Activated B cell treated with CpG ODN at 0.5 μM for 24 hours (primary cell): ENCODE data around the gene AP2A1. TPM values are rescaled to one million over a fixed set of nuclear protein-coding genes. Genes with fewer than 3 reads are reported as not detected.
A peak's percentile ranks its signal among the peaks of the same experiment; 100 is the strongest.

Source experiments
- ATAC-seq: fragments of 200-7000 bp; cut with Tn5 transposase; one replicate; pipeline ENCODE4 v1.10.0; 2021; ENCODE audit warnings: low read depth, mild to moderate bottlenecking, moderate library complexity
- CTCF ChIA-PET: fragments of 350-600 bp; sonication (Branson Sonifier 250); formaldehyde crosslinking; loops from one replicate; lab custom pipeline; 2021; ENCODE audit warnings: antibody characterized with exemption; lab: Charles Lee
- POLR2A ChIA-PET: fragments of 350-600 bp; sonication (Branson Sonifier 250); formaldehyde crosslinking; loops from one replicate; lab custom pipeline; 2021; ENCODE audit warnings: antibody characterized with exemption; lab: Charles Lee
- DNase-seq: peaks from one replicate; pipeline ENCODE4 v3.0.0; 2022
- H3K27ac Mint-ChIP-seq: one replicate; pipeline ENCODE4 v1.8.0; 2020; ENCODE audit warnings: mixed read lengths
- H3K27me3 Mint-ChIP-seq: one replicate; pipeline ENCODE4 v1.8.0; 2021; ENCODE audit warnings: mixed read lengths
- H3K36me3 Mint-ChIP-seq: one replicate; pipeline ENCODE4 v1.8.0; 2021; ENCODE audit warnings: low read depth, mixed read lengths
- H3K4me1 Mint-ChIP-seq: one replicate; pipeline ENCODE4 v1.8.0; 2021; ENCODE audit warnings: mixed read lengths
- H3K4me3 Mint-ChIP-seq: one replicate; pipeline ENCODE4 v1.8.0; 2020; ENCODE audit warnings: mild to moderate bottlenecking, mixed read lengths
- H3K9me3 Mint-ChIP-seq: one replicate; pipeline ENCODE4 v1.8.0; 2020; ENCODE audit warnings: mixed read lengths
- CTCF ChIP-seq: fragments of 200-600 bp; IDR thresholded peaks from one replicate; pipeline ENCODE4 v1.8.0; 2022; ENCODE audit warnings: antibody characterized with exemption, mild to moderate bottlenecking
- intact Hi-C: fragments of 100-400 bp; cut with micrococcal nuclease; formaldehyde crosslinking; loops from one replicate; pipeline ENCODE4 v1.15.1; 2024
- total RNA-seq: library from RNA; stranded (reverse); gene quantifications from 2 replicates; pipeline ENCODE4 v1.2.3, GENCODE V29; 2022

The AP2A1 gene
- total RNA-seq, 1 donor from 2014 or later: 60.6 TPM

DNA sequence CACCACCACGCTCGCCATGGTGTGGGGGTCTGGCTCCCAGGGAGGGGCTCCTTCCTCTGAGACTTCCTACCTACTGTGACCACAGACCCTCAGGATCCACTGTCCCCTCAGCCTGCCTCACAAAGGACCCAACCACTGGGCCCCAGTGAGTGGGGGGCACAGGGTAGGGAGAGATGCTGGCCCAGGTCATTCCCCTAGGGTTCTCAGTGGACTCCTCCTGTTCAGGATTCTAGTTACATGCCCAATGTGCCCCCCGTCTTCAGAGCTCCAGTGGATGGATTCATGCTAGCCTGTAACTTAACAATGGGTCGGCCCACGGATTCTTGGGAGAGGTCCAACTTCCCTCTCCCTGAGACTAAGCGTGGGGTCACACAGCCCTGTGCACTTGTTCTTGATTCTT lies 3.6 kb upstream of the AP2A1 start, which contains the start of gene TSKS:
TSS of gene TSKS (minus strand) at position 77 of the 400 bp plus-strand sequence. CDS start at position 18, 59 bp downstream.
- no peak for TF ChIP-seq CTCF
- Mint-ChIP-seq H3K36me3 (peaks cover 3% of the 10 kb centered on the region), H3K4me1 (peaks cover 19% of the 10 kb centered on the region), H3K27ac (no peak within 1 kb of the TSS), H3K27me3 (no peaks in the 10 kb centered on the region), H3K4me3 (no peak within 1 kb of the TSS), H3K9me3 (no peaks in the 10 kb centered on the region)
- POLR2A ChIA-PET: no interaction called here
- no peak for ATAC-seq
- CTCF ChIA-PET: no interaction called here
- intact Hi-C loops: no loop called here
- no peak for DNase-seq

DNA sequence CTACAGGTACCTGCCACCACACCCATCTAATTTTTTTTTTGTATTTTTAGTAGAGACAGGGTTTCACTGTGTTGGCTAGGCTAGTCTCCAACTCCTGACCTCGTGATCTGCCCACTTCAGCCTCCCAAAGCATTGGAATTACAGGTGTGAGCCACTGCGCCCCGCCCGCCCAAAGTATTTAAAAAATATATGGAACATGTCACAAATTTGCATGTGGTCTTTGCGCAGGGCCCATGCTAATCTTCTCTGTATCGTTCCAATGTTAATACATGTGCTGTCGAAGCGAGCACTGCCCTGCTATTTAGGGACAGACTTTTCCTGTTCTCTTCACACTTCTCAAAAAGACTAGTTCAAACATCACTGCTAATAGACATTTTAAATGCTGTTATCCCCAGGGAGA lies 2.5 kb upstream of the AP2A1 start:
- no peak overlapping the region for H3K27ac Mint-ChIP-seq
- ChIA-PET CTCF (no interaction called here), POLR2A (interaction anchor here (0.5 kb wide), 1 partner anchor 1036 kb away, joined by 4 read pairs; no protein-coding TSS in a partner anchor)
- TF ChIP-seq CTCF: no peak
- H3K9me3 Mint-ChIP-seq: no peaks in the 10 kb centered on the region
- intact Hi-C loops: no loop called here
- H3K4me3 Mint-ChIP-seq: no peak overlapping the region
- H3K36me3 Mint-ChIP-seq: peaks cover 3% of the 10 kb centered on the region
- no peak for DNase-seq
- no peak for ATAC-seq
- H3K27me3 Mint-ChIP-seq: no peaks in the 10 kb centered on the region
- peaks cover 26% of the 10 kb centered on the region for H3K4me1 Mint-ChIP-seq

DNA sequence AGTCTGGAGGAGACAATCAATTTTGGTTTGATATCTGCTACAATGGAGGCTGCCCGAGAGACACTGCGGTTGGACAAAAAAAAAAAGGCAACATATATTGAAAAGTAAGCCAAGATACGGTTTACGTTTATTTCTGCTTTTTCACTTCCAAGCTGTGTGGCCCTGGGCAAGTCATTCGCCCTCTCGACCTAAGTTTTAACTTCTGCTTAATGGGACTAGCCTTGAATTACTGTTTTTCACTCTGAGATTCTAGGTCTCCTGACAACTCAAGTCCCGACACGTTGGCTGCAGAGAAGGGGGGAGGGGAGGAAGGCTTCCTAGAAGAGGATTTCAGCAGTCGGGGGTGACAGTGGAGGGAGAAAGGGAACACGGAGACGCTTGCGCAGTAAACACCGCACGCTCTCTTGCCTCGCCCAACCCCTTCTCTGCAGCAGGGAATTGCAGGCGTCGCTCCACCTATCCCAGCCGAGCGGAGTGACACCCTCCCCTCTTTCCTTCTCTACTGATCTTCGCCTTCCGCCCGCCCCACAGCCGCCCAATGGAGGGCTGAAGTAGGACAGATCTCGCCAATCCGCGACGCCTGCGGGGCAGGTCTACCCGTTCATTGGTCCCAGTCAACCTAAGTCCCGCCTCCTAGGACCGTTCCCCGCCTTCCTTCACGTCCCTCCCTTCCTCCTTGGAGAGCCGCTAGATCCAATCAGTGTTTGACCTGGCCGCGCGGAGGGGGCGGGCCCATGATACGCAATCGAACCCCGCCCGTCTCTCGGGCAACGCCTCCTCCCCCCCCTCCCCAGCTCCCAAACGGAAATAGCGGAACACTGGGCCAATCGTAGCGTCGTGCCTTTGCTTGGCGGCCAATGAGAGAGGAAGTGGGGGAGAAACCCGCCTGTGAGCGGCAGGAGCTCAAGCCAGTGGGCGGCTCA lies 533 bp upstream of the AP2A1 start:
- CTCF ChIA-PET: interaction anchor here (2.0 kb wide), 1 partner anchor 49 kb away, joined by 9 read pairs; no protein-coding TSS in a partner anchor
- Mint-ChIP-seq H3K36me3 (peaks cover 7% of the 10 kb centered on the region), H3K9me3 (no peaks in the 10 kb centered on the region), H3K27ac (peak overlapping the region; percentile 96), H3K4me3 (peak overlapping the region; percentile 88), H3K27me3 (no peaks in the 10 kb centered on the region), H3K4me1 (peaks cover 33% of the 10 kb centered on the region)
- peak; percentile 87 for ATAC-seq
- no peak for TF ChIP-seq CTCF
- peak; percentile 93 for DNase-seq
- intact Hi-C loops: loop anchor here (1.0 to 2.0 kb wide), 13 partner anchors 15 to 893 kb away; partner anchors contain the start of genes AKT1S1, ATF5, FUZ and NUP62
- POLR2A ChIA-PET: interaction anchor here (0.5 to 1.8 kb wide), 25 partner anchors 13 to 674 kb away, joined by 3 to 19 read pairs (median 4); partner anchors contain the start of genes AKT1S1, ATF5, CPT1C and FUZ

DNA sequence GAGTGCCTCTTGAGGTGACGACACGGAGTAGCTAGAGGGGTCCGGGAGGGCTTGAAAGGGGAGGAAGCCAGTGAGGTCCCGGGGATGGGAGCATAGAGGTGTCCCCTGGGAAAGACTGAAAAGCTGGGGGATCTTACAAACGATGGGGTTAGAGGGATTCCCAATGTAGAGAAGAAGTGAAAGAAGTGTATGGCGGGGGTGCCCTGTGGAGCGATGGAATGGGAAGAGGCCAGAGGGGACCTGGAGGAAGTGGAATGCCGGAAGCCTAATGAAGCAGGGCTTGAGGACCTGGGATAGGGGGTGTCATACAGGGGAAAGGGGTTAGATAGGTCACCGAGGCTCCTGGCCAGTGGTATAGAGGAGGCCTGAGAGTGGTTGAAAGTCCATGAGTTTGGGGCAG lies 580 bp downstream of the AP2A1 start:
- no peak for TF ChIP-seq CTCF
- H3K4me1 Mint-ChIP-seq: peaks cover 31% of the 10 kb centered on the region
- ChIA-PET CTCF (interaction anchor here (2.0 kb wide), 1 partner anchor 50 kb away, joined by 9 read pairs; no protein-coding TSS in a partner anchor), POLR2A (interaction anchor here (0.5 to 1.8 kb wide), 19 partner anchors 13 to 675 kb away, joined by 3 to 19 read pairs (median 5); partner anchors contain the start of genes AKT1S1, ATF5, FUZ and MED25)
- H3K27ac Mint-ChIP-seq: peak overlapping the region; percentile 73
- ATAC-seq (no peak), DNase-seq (no peak)
- no peaks in the 10 kb centered on the region for H3K27me3 Mint-ChIP-seq
- intact Hi-C loops: loop anchor here (2.0 kb wide), 3 partner anchors 13 to 895 kb away; partner anchors contain the start of genes PPP1R15A and PRR12
- peaks cover 7% of the 10 kb centered on the region for H3K36me3 Mint-ChIP-seq
- peak overlapping the region; percentile 91 for H3K4me3 Mint-ChIP-seq
- no peaks in the 10 kb centered on the region for H3K9me3 Mint-ChIP-seq
